PFSK-1 (cell line): ENCODE measurements around the gene AFDN.

Experiments used
- FOXP2 ChIP-seq: optimal IDR thresholded peaks from 2 replicates; pipeline ENCODE3; 2011; ENCODE audit warnings: borderline replicate concordance, control low read depth, inconsistent platforms; ENCODE audit not compliant: insufficient read depth; ENCODE audit errors: extremely low read length, extremely low read depth
- POLR2AphosphoS5 ChIP-seq: IDR thresholded peaks from 2 replicates; pipeline ENCODE4 v1.6.1; 2012; ENCODE audit warnings: low read depth, mild to moderate bottlenecking, control low read depth, low read length, moderate library complexity
- REST ChIP-seq, 2 experiments: IDR thresholded peaks; 2 replicates each; pipeline versions ENCODE4 v1.6.1 to v1.8.0; 2011 to 2012; ENCODE audit warnings: low read depth in 2 of 2, low read length in 2 of 2, control low read depth in 1 of 2, inconsistent platforms in 1 of 2, mild to moderate bottlenecking in 1 of 2, moderate library complexity in 1 of 2; ENCODE audit not compliant: insufficient read depth in 1 of 2
- SIN3A ChIP-seq: IDR thresholded peaks from 2 replicates; pipeline ENCODE4 v1.6.1; 2012; ENCODE audit warnings: mild to moderate bottlenecking, low read length, moderate library complexity, borderline replicate concordance; ENCODE audit not compliant: insufficient read depth
- TAF1 ChIP-seq: IDR thresholded peaks from 2 replicates; pipeline ENCODE4 v1.6.1; 2012; ENCODE audit warnings: low read length, control low read depth, borderline replicate concordance; ENCODE audit not compliant: insufficient read depth

The AFDN gene

GRCh38 chr6:167863897-167864296 lies 37.2 kb downstream of the AFDN start:
- TF ChIP-seq REST (IDR thresholded peaks at IDR 0.05; ENCODE audit: insufficient read depth in 1 of 2, low read depth in 2 of 2, low read length in 2 of 2) (no peak), FOXP2 (no peak), SIN3A (no peak), TAF1 (no peak), POLR2AphosphoS5 (no peak)

DNA sequence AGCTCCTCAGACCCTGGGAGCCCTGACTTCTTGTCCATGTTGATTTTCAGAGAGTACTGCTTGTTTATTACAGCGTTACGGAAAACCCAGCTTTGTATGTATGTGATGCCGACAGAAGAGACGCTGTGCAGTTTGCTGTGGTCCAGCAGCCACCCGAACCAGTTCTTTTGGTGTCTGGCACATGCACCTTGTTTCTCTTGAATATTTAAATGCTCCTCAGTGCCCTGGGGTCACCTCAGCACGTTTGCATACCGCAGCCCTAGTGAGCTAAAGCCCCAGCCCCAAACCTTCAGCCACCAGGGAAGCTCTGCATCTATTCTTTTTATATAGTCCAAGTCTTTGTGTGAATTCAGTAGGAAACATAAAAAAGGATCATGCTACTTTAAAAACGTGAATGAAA lies 39.9 kb downstream of the AFDN start:
- no peak for TF ChIP-seq POLR2AphosphoS5
- no peak for TF ChIP-seq SIN3A
- no peak for TF ChIP-seq REST (IDR thresholded peaks at IDR 0.05; ENCODE audit: insufficient read depth in 1 of 2, low read depth in 2 of 2, low read length in 2 of 2)
- TF ChIP-seq TAF1 = no peak
- no peak for TF ChIP-seq FOXP2

GRCh38 chr6:167870321-167870720 lies 43.6 kb downstream of the AFDN start:
- TF ChIP-seq SIN3A (no peak), REST (IDR thresholded peaks at IDR 0.05; ENCODE audit: insufficient read depth in 1 of 2, low read depth in 2 of 2, low read length in 2 of 2) (no peak), FOXP2 (no peak), TAF1 (no peak), POLR2AphosphoS5 (no peak)

- no peak for TF ChIP-seq SIN3A
- TF ChIP-seq REST (IDR thresholded peaks at IDR 0.05; ENCODE audit: insufficient read depth in 1 of 2, low read depth in 2 of 2, low read length in 2 of 2) = no peak
- no peak for TF ChIP-seq POLR2AphosphoS5
- no peak for TF ChIP-seq FOXP2
- TF ChIP-seq TAF1 = no peak
These were observed 46.0 kb downstream of the AFDN start for GRCh38 chr6:167872538-167873210.
